Peyer's patch (tissue), 4 donors: ENCODE data around the gene KRIT1. TPM values are rescaled to one million over a fixed set of nuclear protein-coding genes. Genes with fewer than 3 reads are reported as not detected.

Experiments used
- DNase-seq, 3 donors: peaks; one replicate each; pipeline ENCODE4 v3.0.0-alpha.2; 2017 to 2019
- H3K27ac ChIP-seq, 4 donors: fragments of 200-600 bp; sonication (generic); one replicate each; pipeline ENCODE4 v1.5.1; 2016 to 2019
- H3K27me3 ChIP-seq, 2 donors: fragments of 200-600 bp; sonication (generic); one replicate each; pipeline ENCODE4 v1.5.1; 2019
- H3K36me3 ChIP-seq, 3 donors: fragments of 200-600 bp; sonication (generic); one replicate each; pipeline ENCODE4 v1.5.1; 2016 to 2019
- H3K4me1 ChIP-seq, 4 donors: fragments of 200-600 bp; sonication (generic); one replicate each; pipeline ENCODE4 v1.5.1; 2016 to 2019
- H3K4me3 ChIP-seq, 4 donors: fragments of 200-600 bp; sonication (generic); 1 replicate in 3 of 4; 2 replicates in 1 of 4; pipeline ENCODE4 v1.5.1; 2016 to 2019; ENCODE audit warnings: mild to moderate bottlenecking in 1 of 4
- H3K9me3 ChIP-seq, 4 donors: fragments of 200-600 bp; sonication (generic); one replicate each; pipeline ENCODE4 v1.5.1; 2016 to 2019; ENCODE audit warnings: mild to moderate bottlenecking in 1 of 4
- POLR2A ChIP-seq, 2 donors: fragments of 450-650 bp; IDR thresholded peaks; one replicate each; pipeline ENCODE4 v1.5.1; 2017; ENCODE audit warnings: antibody characterized with exemption in 2 of 2, mild to moderate bottlenecking in 2 of 2, moderate library complexity in 2 of 2
- total RNA-seq, 4 donors: library from RNA; depleted of rRNA; stranded (reverse); fragments of >200 nt; gene quantifications; one replicate each; pipeline ENCODE4 v1.1.0, GENCODE V29; 2016
- TF ChIP-seq, protein P1 (sequence below), 6 experiments: fragments of 450-650 bp in 4 of 6; fragments of 200-600 bp in 2 of 6; sonication (generic) in 1 of 6; IDR thresholded peaks; one replicate each; pipeline ENCODE4 v1.5.1; 2017 to 2019; ENCODE audit warnings: antibody characterized with exemption in 6 of 6, mild to moderate bottlenecking in 3 of 6, moderate library complexity in 1 of 6

The KRIT1 gene
- total RNA-seq, 4 donors from 2014 or later: 65.7 to 229 (median 133) TPM

DNA sequence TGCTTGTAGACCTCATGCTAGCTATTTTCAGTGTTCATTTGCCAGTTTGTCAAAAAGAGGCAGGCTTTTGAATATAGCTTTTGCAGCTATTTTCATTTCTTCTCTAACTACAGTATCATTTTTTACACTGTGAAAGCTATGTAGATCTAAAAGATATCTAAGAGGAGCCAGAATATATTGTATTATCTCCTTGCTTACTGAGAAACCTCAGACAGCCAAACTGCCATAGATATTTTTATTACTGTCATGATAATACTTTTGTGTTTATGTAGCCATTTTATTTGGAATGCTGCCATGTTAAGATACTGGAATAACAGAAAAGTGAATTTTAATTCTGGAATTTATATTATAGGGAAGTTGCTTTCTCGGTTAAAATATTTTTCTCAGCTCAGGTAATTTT is 37.2 kb upstream of the KRIT1 start:
- Histone ChIP-seq H3K27ac (no peak overlapping the region), H3K9me3 (no peaks in the 10 kb centered on the region), H3K27me3 (no peaks in the 10 kb centered on the region), H3K36me3 (no peaks in the 10 kb centered on the region), H3K4me3 (no peak overlapping the region), H3K4me1 (no peaks in the 10 kb centered on the region)
- no peak for DNase-seq
- TF ChIP-seq, protein P1, sequence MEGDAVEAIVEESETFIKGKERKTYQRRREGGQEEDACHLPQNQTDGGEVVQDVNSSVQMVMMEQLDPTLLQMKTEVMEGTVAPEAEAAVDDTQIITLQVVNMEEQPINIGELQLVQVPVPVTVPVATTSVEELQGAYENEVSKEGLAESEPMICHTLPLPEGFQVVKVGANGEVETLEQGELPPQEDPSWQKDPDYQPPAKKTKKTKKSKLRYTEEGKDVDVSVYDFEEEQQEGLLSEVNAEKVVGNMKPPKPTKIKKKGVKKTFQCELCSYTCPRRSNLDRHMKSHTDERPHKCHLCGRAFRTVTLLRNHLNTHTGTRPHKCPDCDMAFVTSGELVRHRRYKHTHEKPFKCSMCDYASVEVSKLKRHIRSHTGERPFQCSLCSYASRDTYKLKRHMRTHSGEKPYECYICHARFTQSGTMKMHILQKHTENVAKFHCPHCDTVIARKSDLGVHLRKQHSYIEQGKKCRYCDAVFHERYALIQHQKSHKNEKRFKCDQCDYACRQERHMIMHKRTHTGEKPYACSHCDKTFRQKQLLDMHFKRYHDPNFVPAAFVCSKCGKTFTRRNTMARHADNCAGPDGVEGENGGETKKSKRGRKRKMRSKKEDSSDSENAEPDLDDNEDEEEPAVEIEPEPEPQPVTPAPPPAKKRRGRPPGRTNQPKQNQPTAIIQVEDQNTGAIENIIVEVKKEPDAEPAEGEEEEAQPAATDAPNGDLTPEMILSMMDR (IDR thresholded peaks at IDR 0.05): no peak
- TF ChIP-seq POLR2A (IDR thresholded peaks at IDR 0.05): no peak

DNA sequence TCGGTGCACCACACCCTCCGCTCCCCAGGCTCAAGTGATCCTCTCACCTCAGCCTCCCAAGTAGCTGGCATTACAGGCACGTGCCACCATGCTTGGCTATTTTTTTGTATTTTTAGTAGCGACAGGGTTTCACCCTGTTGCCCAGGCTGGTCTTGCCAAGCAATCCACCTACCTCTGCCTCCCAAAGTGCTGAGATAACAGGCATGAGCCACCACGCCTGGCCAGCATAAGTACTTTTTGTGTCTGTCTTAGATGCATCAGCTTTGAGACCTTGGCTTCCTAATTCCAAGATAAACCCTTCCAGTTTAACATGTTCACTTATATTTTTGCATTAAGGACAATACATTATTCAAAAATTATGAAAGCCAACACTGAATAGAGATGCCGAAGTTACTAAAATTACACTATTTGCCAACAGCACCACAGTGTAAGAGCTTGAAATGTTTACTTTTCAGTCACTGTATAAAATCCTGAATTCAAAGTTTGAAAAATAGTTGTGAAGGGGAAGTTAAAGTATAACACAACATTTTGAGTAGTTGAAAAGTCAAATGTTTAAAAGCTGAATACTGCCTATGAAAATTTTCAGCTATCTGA is 36.6 kb upstream of the KRIT1 start:
- Histone ChIP-seq H3K36me3 (no peaks in the 10 kb centered on the region), H3K9me3 (no peaks in the 10 kb centered on the region), H3K4me1 (no peaks in the 10 kb centered on the region), H3K4me3 (no peak overlapping the region), H3K27ac (no peak overlapping the region), H3K27me3 (no peaks in the 10 kb centered on the region)
- TF ChIP-seq, protein P1 (IDR thresholded peaks at IDR 0.05): no peak
- no peak for TF ChIP-seq POLR2A (IDR thresholded peaks at IDR 0.05)
- no peak for DNase-seq

DNA sequence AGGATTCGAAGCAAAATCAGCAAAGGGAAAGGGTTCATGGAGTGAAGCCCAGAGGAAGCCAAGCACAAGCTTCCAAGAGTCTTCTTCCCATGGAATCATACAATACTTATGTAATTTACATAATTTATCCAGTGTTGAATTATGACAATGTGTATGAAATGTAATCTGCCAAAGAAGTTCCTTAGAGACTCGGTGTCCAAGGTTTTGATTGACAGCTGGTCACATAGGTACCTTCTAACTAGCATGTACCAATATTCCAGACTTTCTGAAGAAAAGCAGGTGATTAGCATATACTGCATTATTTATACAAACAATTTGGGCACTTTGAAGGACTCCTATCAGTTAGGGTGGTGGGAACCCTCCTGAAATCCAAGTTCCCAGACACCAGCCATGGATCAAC is 35.3 kb upstream of the KRIT1 start:
- Histone ChIP-seq H3K4me1 (no peaks in the 10 kb centered on the region), H3K9me3 (no peaks in the 10 kb centered on the region), H3K27ac (no peak overlapping the region), H3K4me3 (no peak overlapping the region), H3K36me3 (no peaks in the 10 kb centered on the region), H3K27me3 (no peaks in the 10 kb centered on the region)
- no peak for DNase-seq
- no peak for TF ChIP-seq POLR2A (IDR thresholded peaks at IDR 0.05)
- TF ChIP-seq, protein P1 (IDR thresholded peaks at IDR 0.05): no peak

DNA sequence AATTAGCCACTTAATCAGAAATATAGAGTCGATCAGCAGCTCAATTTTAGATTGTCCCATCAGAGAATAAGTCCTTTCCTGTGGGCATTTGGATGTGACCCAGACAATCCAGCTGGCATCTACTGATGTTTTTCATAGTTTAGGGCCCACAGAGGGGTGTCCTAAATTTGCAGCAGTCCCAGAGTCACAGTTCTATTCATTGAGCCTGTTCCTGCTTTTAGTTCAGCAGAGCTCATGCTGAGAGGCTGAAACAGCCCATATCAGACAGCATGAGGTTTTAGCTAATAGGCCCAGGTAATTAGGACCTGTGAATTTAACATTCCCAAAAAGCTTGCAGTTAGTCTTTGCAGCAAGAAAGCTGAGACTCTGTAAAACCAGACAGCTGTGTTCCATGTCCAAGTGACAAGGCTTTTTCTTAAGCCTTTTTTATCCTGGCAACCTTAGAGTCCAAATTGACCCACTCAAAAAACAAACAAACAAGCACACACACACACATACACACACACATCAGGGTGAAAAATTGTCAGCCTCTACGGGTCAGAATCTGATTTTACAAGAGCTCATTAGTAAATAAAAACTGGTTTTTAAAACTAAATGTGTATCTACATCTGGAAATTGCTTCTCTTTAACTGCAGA is 33.8 kb upstream of the KRIT1 start:
- H3K4me1 ChIP-seq: no peaks in the 10 kb centered on the region
- no peaks in the 10 kb centered on the region for H3K9me3 ChIP-seq
- no peak for DNase-seq
- no peak overlapping the region for H3K27ac ChIP-seq
- no peaks in the 10 kb centered on the region for H3K36me3 ChIP-seq
- no peaks in the 10 kb centered on the region for H3K27me3 ChIP-seq
- no peak overlapping the region for H3K4me3 ChIP-seq
- no peak for TF ChIP-seq POLR2A (IDR thresholded peaks at IDR 0.05)
- TF ChIP-seq, protein P1 (IDR thresholded peaks at IDR 0.05): no peak

DNA sequence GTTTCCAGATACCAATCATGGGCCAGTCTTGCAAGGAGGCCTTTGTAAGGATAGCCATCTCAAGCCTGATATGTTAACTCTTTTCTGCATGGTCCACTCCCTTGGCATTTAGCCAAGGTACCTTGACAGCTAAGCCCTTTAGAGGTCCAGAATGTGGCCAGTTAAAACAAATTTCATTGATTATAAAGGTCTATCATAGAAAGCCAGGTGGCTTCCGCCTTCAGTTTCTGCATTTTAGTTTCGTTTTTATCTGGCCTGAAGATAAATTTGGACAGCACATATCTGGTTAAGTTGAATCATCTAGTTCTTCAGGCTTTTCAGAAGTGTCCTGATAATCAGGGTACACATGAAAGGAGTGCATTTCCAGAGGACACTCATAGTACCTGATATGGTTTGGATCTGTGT is 30.7 kb upstream of the KRIT1 start:
- Histone ChIP-seq H3K4me1 (no peaks in the 10 kb centered on the region), H3K36me3 (no peaks in the 10 kb centered on the region), H3K4me3 (no peak overlapping the region), H3K27me3 (no peaks in the 10 kb centered on the region), H3K9me3 (no peaks in the 10 kb centered on the region), H3K27ac (no peak overlapping the region)
- TF ChIP-seq, protein P1 (IDR thresholded peaks at IDR 0.05): no peak
- TF ChIP-seq POLR2A (IDR thresholded peaks at IDR 0.05): no peak
- DNase-seq: no peak
